CD8-positive, alpha-beta memory T cell (primary cell): ENCODE results near the gene FDXR. TPM values are rescaled to one million over a fixed set of nuclear protein-coding genes. Genes with fewer than 3 reads are reported as not detected.

Source experiments
- CTCF ChIA-PET: fragments of 350-600 bp; sonication (Branson Sonifier 250); formaldehyde crosslinking; loops from one replicate; lab custom pipeline; 2021; ENCODE audit warnings: antibody characterized with exemption; lab: Charles Lee
- POLR2A ChIA-PET: fragments of 350-600 bp; sonication (Branson Sonifier 250); formaldehyde crosslinking; loops from one replicate; lab custom pipeline; 2021; ENCODE audit warnings: antibody characterized with exemption; lab: Charles Lee
- DNase-seq, 5 donors: peaks; one replicate each; pipeline versions ENCODE4 v3.0.0 to v3.0.0-alpha.2; 2020 to 2022; ENCODE audit warnings: mixed read lengths in 1 of 5
- H3K27ac ChIP-seq: one replicate; pipeline ENCODE4 v1.7.0; 2013; ENCODE audit warnings: low read depth, mild to moderate bottlenecking, low read length, moderate library complexity
- H3K27me3 ChIP-seq: 2 replicates; pipeline ENCODE4 v1.7.0; 2013; ENCODE audit warnings: low read length, mild to moderate bottlenecking; ENCODE audit not compliant: insufficient read depth, poor library complexity, severe bottlenecking
- H3K36me3 ChIP-seq: 2 replicates; pipeline ENCODE4 v1.7.0; 2013; ENCODE audit warnings: mild to moderate bottlenecking, low read length, moderate library complexity; ENCODE audit not compliant: insufficient read depth
- H3K4me1 ChIP-seq: 2 replicates; pipeline ENCODE4 v1.7.0; 2013; ENCODE audit warnings: mild to moderate bottlenecking, low read length, moderate library complexity; ENCODE audit not compliant: insufficient read depth
- H3K4me3 ChIP-seq: 2 replicates; pipeline ENCODE4 v1.7.0; 2013; ENCODE audit warnings: mild to moderate bottlenecking, low read length
- H3K9me3 ChIP-seq: 2 replicates; pipeline ENCODE4 v1.7.0; 2013; ENCODE audit warnings: mild to moderate bottlenecking, low read length
- H3K27ac Mint-ChIP-seq, 8 donors: one replicate each; pipeline ENCODE4 v1.8.0; 2020 to 2021; ENCODE audit warnings: mixed read lengths in 8 of 8, mild to moderate bottlenecking in 6 of 8, inconsistent platforms in 3 of 8, moderate library complexity in 3 of 8
- H3K27me3 Mint-ChIP-seq, 2 donors: one replicate each; pipeline ENCODE4 v1.8.0; 2020 to 2021; ENCODE audit warnings: mixed read lengths in 2 of 2, mild to moderate bottlenecking in 1 of 2, moderate library complexity in 1 of 2
- H3K36me3 Mint-ChIP-seq, 3 donors: one replicate each; pipeline ENCODE4 v1.8.0; 2020 to 2021; ENCODE audit warnings: mixed read lengths in 3 of 3, inconsistent platforms in 1 of 3, mild to moderate bottlenecking in 1 of 3
- H3K4me1 Mint-ChIP-seq, 3 donors: one replicate each; pipeline ENCODE4 v1.8.0; 2020 to 2021; ENCODE audit warnings: mixed read lengths in 3 of 3, inconsistent platforms in 1 of 3, mild to moderate bottlenecking in 1 of 3
- H3K4me3 Mint-ChIP-seq, 7 donors: one replicate each; pipeline ENCODE4 v1.8.0; 2020 to 2021; ENCODE audit warnings: mixed read lengths in 7 of 7, mild to moderate bottlenecking in 6 of 7, moderate library complexity in 4 of 7, inconsistent platforms in 2 of 7
- H3K9me3 Mint-ChIP-seq, 5 donors: one replicate each; pipeline ENCODE4 v1.8.0; 2020 to 2022; ENCODE audit warnings: mixed read lengths in 5 of 5, mild to moderate bottlenecking in 3 of 5, moderate library complexity in 2 of 5, inconsistent platforms in 1 of 5
- polyA plus RNA-seq: library from polyadenylated mRNA; unstranded; fragments of 300-500 nt; fragmentation: Illumina TruSeq; gene quantifications from one replicate; pipeline ENCODE4 v1.2.3, GENCODE V29; 2021
- total RNA-seq, 2 experiments: library from RNA; stranded (reverse); gene quantifications; one replicate each; pipeline ENCODE4 v1.2.3, GENCODE V29; 2021

Gene FDXR
- total and polyA plus RNA-seq, 3 experiments from 2014 or later: 6.4 to 33.3 (median 32.9) TPM

GRCh38 chr17:74852237-74853047, 20.4 kb downstream of the FDXR start:
- no peaks in the 10 kb centered on the region for H3K9me3 ChIP-seq
- peak overlapping the region; percentile 32 for H3K4me3 ChIP-seq
- peaks cover 6 to 10% (median 9%) of the 10 kb centered on the region in 3 donors for H3K4me1 Mint-ChIP-seq
- H3K4me1 ChIP-seq: no peaks in the 10 kb centered on the region
- peak; percentile 30 to 64 (median 45) for DNase-seq
- CTCF ChIA-PET: interaction anchor here (0.9 to 1.6 kb wide), 4 partner anchors 10 to 195 kb away, joined by 3 to 7 read pairs (median 4); no protein-coding TSS in a partner anchor
- H3K27me3 ChIP-seq: peaks cover 15% of the 10 kb centered on the region
- POLR2A ChIA-PET: interaction anchor here (0.8 to 1.5 kb wide), 2 partner anchors 21 to 114 kb away, joined by 4 to 5 read pairs; no protein-coding TSS in a partner anchor
- H3K36me3 ChIP-seq: no peaks in the 10 kb centered on the region
- H3K27me3 Mint-ChIP-seq: peaks cover 36 to 57% of the 10 kb centered on the region in 2 donors
- no peaks in the 10 kb centered on the region for H3K36me3 Mint-ChIP-seq
- H3K27ac ChIP-seq: no peak overlapping the region
- no peaks in the 10 kb centered on the region for H3K9me3 Mint-ChIP-seq
- H3K4me3 Mint-ChIP-seq: peak overlapping the region in 6 of 7 donors; percentile 41 to 88 (median 65)
- H3K27ac Mint-ChIP-seq: no peak overlapping the region

- H3K27ac Mint-ChIP-seq: no peak overlapping the region
- peaks cover 31 to 50% of the 10 kb centered on the region in 2 donors for H3K27me3 Mint-ChIP-seq
- no peak overlapping the region for H3K27ac ChIP-seq
- H3K36me3 ChIP-seq: no peaks in the 10 kb centered on the region
- CTCF ChIA-PET: interaction anchor here (0.9 to 1.6 kb wide), 2 partner anchors 61 to 106 kb away, joined by 3 to 5 read pairs; no protein-coding TSS in a partner anchor
- H3K9me3 ChIP-seq: no peaks in the 10 kb centered on the region
- peaks cover 6 to 10% (median 9%) of the 10 kb centered on the region in 3 donors for H3K4me1 Mint-ChIP-seq
- H3K36me3 Mint-ChIP-seq: no peaks in the 10 kb centered on the region
- no peak overlapping the region for H3K4me3 ChIP-seq
- H3K9me3 Mint-ChIP-seq: no peaks in the 10 kb centered on the region
- H3K4me1 ChIP-seq: no peaks in the 10 kb centered on the region
- H3K4me3 Mint-ChIP-seq: no peak overlapping the region
- DNase-seq: no peak
- peaks cover 10% of the 10 kb centered on the region for H3K27me3 ChIP-seq
- POLR2A ChIA-PET: interaction anchor here (1.5 kb wide), 1 partner anchor 22 kb away, joined by 5 read pairs; no protein-coding TSS in a partner anchor
Observed at GRCh38 chr17:74851612-74852236, 21.1 kb downstream of the FDXR start.

DNA sequence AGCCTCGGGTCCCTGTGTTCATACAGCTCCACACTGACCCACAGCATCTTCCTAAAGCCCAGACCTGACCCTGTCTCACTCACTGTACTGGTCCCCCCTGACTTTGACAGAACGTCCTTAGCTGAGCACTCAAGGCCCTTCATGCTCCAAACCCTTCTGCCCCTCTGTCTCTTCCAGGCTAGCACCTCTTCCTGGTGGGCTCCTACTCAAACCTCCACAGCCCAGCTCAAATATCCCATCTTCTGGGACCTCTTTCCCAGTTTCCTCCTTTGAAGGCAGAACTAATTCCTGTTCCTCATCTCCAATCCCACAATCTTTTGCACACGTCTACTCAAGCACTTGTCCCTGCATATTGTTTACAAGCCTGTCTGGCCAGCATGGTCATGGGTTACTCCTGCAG, 21.9 kb downstream of the FDXR start:
- no peaks in the 10 kb centered on the region for H3K9me3 Mint-ChIP-seq
- Histone ChIP-seq H3K27me3 (peaks cover 10% of the 10 kb centered on the region), H3K9me3 (no peaks in the 10 kb centered on the region), H3K4me3 (no peak overlapping the region), H3K36me3 (no peaks in the 10 kb centered on the region), H3K27ac (no peak overlapping the region), H3K4me1 (no peaks in the 10 kb centered on the region)
- POLR2A ChIA-PET: no interaction called here
- peaks cover 6 to 10% (median 9%) of the 10 kb centered on the region in 3 donors for H3K4me1 Mint-ChIP-seq
- H3K36me3 Mint-ChIP-seq: no peaks in the 10 kb centered on the region
- H3K27ac Mint-ChIP-seq: no peak overlapping the region
- no peak for DNase-seq
- peak overlapping the region in 2 of 7 donors; percentile 12 to 38 for H3K4me3 Mint-ChIP-seq
- CTCF ChIA-PET: no interaction called here
- H3K27me3 Mint-ChIP-seq: peaks cover 27 to 43% of the 10 kb centered on the region in 2 donors

- Histone ChIP-seq H3K27me3 (peaks cover 10% of the 10 kb centered on the region), H3K4me1 (no peaks in the 10 kb centered on the region), H3K27ac (no peak overlapping the region), H3K4me3 (no peak overlapping the region), H3K36me3 (no peaks in the 10 kb centered on the region), H3K9me3 (no peaks in the 10 kb centered on the region)
- Mint-ChIP-seq H3K27ac (no peak overlapping the region), H3K36me3 (no peaks in the 10 kb centered on the region), H3K27me3 (peaks cover 22 to 37% of the 10 kb centered on the region in 2 donors), H3K9me3 (no peaks in the 10 kb centered on the region), H3K4me3 (no peak overlapping the region), H3K4me1 (peaks cover 6 to 10% (median 9%) of the 10 kb centered on the region in 3 donors)
- DNase-seq: no peak
- ChIA-PET POLR2A (no interaction called here), CTCF (no interaction called here)
Observed at GRCh38 chr17:74850310-74850709, 22.5 kb downstream of the FDXR start.

- Mint-ChIP-seq H3K9me3 (no peaks in the 10 kb centered on the region), H3K27me3 (peaks cover 14 to 23% of the 10 kb centered on the region in 2 donors), H3K4me1 (peaks cover 6 to 10% (median 9%) of the 10 kb centered on the region in 3 donors), H3K36me3 (no peaks in the 10 kb centered on the region), H3K27ac (no peak overlapping the region), H3K4me3 (no peak overlapping the region)
- Histone ChIP-seq H3K27ac (no peak overlapping the region), H3K4me1 (no peaks in the 10 kb centered on the region), H3K4me3 (no peak overlapping the region), H3K9me3 (no peaks in the 10 kb centered on the region), H3K27me3 (peaks cover 3% of the 10 kb centered on the region), H3K36me3 (no peaks in the 10 kb centered on the region)
- CTCF ChIA-PET: no interaction called here
- POLR2A ChIA-PET: no interaction called here
- DNase-seq: no peak
Observed at GRCh38 chr17:74848656-74849399, 24.0 kb downstream of the FDXR start.

GRCh38 chr17:74846621-74847020, 26.2 kb downstream of the FDXR start:
- ChIA-PET POLR2A (no interaction called here), CTCF (no interaction called here)
- Histone ChIP-seq H3K4me3 (no peak overlapping the region), H3K9me3 (no peaks in the 10 kb centered on the region), H3K27me3 (peaks cover 3% of the 10 kb centered on the region), H3K36me3 (no peaks in the 10 kb centered on the region), H3K27ac (no peak overlapping the region), H3K4me1 (no peaks in the 10 kb centered on the region)
- DNase-seq: no peak
- no peak overlapping the region for H3K4me3 Mint-ChIP-seq
- H3K36me3 Mint-ChIP-seq: no peaks in the 10 kb centered on the region
- H3K4me1 Mint-ChIP-seq: peaks cover 0 to 12% (median 7%) of the 10 kb centered on the region in 3 donors
- H3K9me3 Mint-ChIP-seq: no peaks in the 10 kb centered on the region
- H3K27me3 Mint-ChIP-seq: peaks cover 8 to 15% of the 10 kb centered on the region in 2 donors
- no peak overlapping the region for H3K27ac Mint-ChIP-seq

DNA sequence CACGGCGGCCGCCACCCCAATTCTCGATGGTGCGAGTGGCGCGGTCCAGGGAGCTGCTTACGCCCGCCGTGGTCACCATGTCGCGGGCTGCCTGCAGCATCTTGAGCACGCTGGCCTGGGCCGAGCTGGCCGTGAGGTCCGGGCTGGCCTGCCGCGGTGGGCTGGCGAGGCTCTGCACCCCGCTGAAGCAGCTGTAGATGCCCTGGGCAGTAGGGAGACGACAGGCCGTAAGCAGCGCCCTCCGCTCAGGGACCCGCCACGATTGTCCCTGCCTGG, 29.5 kb downstream of the FDXR start:
- CTCF ChIA-PET: interaction anchor here (1.0 to 1.4 kb wide), 2 partner anchors 12 to 23 kb away, joined by 4 read pairs; no protein-coding TSS in a partner anchor
- H3K27me3 ChIP-seq: no peaks in the 10 kb centered on the region
- no peaks in the 10 kb centered on the region for H3K4me1 ChIP-seq
- Mint-ChIP-seq H3K4me3 (no peak overlapping the region), H3K4me1 (peaks cover 10 to 22% (median 15%) of the 10 kb centered on the region in 3 donors), H3K27me3 (peaks cover 2 to 10% of the 10 kb centered on the region in 2 donors), H3K27ac (no peak overlapping the region), H3K9me3 (peaks cover 0 to 1% (median 0%) of the 10 kb centered on the region in 5 donors), H3K36me3 (peaks cover 0 to 5% (median 0%) of the 10 kb centered on the region in 3 donors)
- no peaks in the 10 kb centered on the region for H3K9me3 ChIP-seq
- no peak for DNase-seq
- H3K36me3 ChIP-seq: no peaks in the 10 kb centered on the region
- no peak overlapping the region for H3K4me3 ChIP-seq
- H3K27ac ChIP-seq: no peak overlapping the region
- POLR2A ChIA-PET: interaction anchor here (0.6 kb wide), 1 partner anchor 479 kb away, joined by 3 read pairs; no protein-coding TSS in a partner anchor
